Measurements from ENCODE around the gene GALNT10.
"Not testable (repeated sequence)": the region's sequence is repeated elsewhere in the genome, so short reads cannot be mapped to it uniquely, and the experiment has no call there.

GALNT10 gene

GRCh38 chr5:154359221-154359573, 168.7 kb downstream of the GALNT10 start:
- DNase-seq: no peak

GRCh38 chr5:154360241-154360640, 169.7 kb downstream of the GALNT10 start:
- not testable (repeated sequence) for DNase-seq

GRCh38 chr5:154363411-154363810, 172.9 kb downstream of the GALNT10 start:
- no peak for DNase-seq

- DNase-seq: no peak
Measured at GRCh38 chr5:154364771-154365170, 174.2 kb downstream of the GALNT10 start.

- DNase-seq: no peak
Measured at GRCh38 chr5:154365823-154366222, 175.3 kb downstream of the GALNT10 start.

GRCh38 chr5:154366353-154366752, 175.8 kb downstream of the GALNT10 start:
- DNase-seq: no peak

- DNase-seq: no peak
Measured at GRCh38 chr5:154367101-154367500, 176.6 kb downstream of the GALNT10 start.

GRCh38 chr5:154368041-154368800, 177.7 kb downstream of the GALNT10 start:
- no peak for DNase-seq

GRCh38 chr5:154369682-154370081, 179.1 kb downstream of the GALNT10 start:
- DNase-seq: no peak

- DNase-seq: no peak
Measured at GRCh38 chr5:154370119-154370518, 179.6 kb downstream of the GALNT10 start.

- no peak for DNase-seq
Measured at GRCh38 chr5:154370813-154371212, 180.3 kb downstream of the GALNT10 start.

- no peak for DNase-seq
Measured at GRCh38 chr5:154371687-154372086, 181.2 kb downstream of the GALNT10 start.

GRCh38 chr5:154372661-154373060, 182.1 kb downstream of the GALNT10 start:
- DNase-seq: no peak

GRCh38 chr5:154373326-154373725, 182.8 kb downstream of the GALNT10 start:
- no peak for DNase-seq

GRCh38 chr5:154373729-154374179, 183.2 kb downstream of the GALNT10 start:
- DNase-seq: no peak

GRCh38 chr5:154374264-154374663, 183.7 kb downstream of the GALNT10 start:
- no peak for DNase-seq

GRCh38 chr5:154375329-154376008, 184.9 kb downstream of the GALNT10 start:
- no peak for DNase-seq

- no peak for DNase-seq
Measured at GRCh38 chr5:154376481-154376880, 185.9 kb downstream of the GALNT10 start.

- no peak for DNase-seq
Measured at GRCh38 chr5:154377754-154378533, 187.4 kb downstream of the GALNT10 start.

- no peak for DNase-seq
Measured at GRCh38 chr5:154380263-154380662, 189.7 kb downstream of the GALNT10 start.

GRCh38 chr5:154384480-154385235, 194.1 kb downstream of the GALNT10 start:
- DNase-seq: no peak

- no peak for DNase-seq
Measured at GRCh38 chr5:154385236-154385512, 194.6 kb downstream of the GALNT10 start.

- DNase-seq: no peak
Measured at GRCh38 chr5:154386952-154387629, 196.6 kb downstream of the GALNT10 start.

Data from stimulated activated CD4-positive, alpha-beta T cell treated with anti-CD3 and anti-CD28 coated beads, Interleukin-12 subunit alpha, Interleukin-12 subunit beta, amount 100 ng/mL, for 4 hours (primary cell).